Mononuclear cell (primary cell): ENCODE data around the gene RTKN2. TPM values are rescaled to one million over a fixed set of nuclear protein-coding genes. Genes with fewer than 3 reads are reported as not detected.

Experiments
- H3K27me3 ChIP-seq: 2 replicates; pipeline ENCODE4 v1.6.0; 2011; ENCODE audit warnings: low read length, control low read depth; ENCODE audit not compliant: insufficient read depth
- H3K4me1 ChIP-seq: 2 replicates; pipeline ENCODE4 v1.5.1; 2011; ENCODE audit warnings: mild to moderate bottlenecking, low read length, control low read depth; ENCODE audit not compliant: insufficient read depth
- H3K4me3 ChIP-seq: 2 replicates; pipeline ENCODE4 v1.5.1; 2011; ENCODE audit warnings: mild to moderate bottlenecking, low read length, moderate library complexity
- H3K9me3 ChIP-seq: 2 replicates; pipeline ENCODE4 v1.5.1; 2011; ENCODE audit warnings: low read depth, mild to moderate bottlenecking, control low read depth, low read length
- total RNA-seq: library from RNA; depleted of rRNA; stranded (reverse); fragments of >200 nt; gene quantifications from one replicate; pipeline ENCODE4 v1.2.3, GENCODE V29; 2012

RTKN2 gene
- total RNA-seq, 1 donor, result 9.8 TPM

GRCh38 chr10:62183442-62183841 is 85.2 kb downstream of the RTKN2 start:
- H3K9me3 ChIP-seq, result no peaks in the 10 kb centered on the region
- no peak overlapping the region for H3K4me3 ChIP-seq
- H3K4me1 ChIP-seq, result peaks cover 10% of the 10 kb centered on the region
- H3K27me3 ChIP-seq, result no peaks in the 10 kb centered on the region

- H3K4me1 ChIP-seq, result peaks cover 10% of the 10 kb centered on the region
- no peaks in the 10 kb centered on the region for H3K27me3 ChIP-seq
- H3K4me3 ChIP-seq, result no peak overlapping the region
These were observed 86.0 kb downstream of the RTKN2 start for GRCh38 chr10:62182595-62182994.

GRCh38 chr10:62182171-62182570 is 86.5 kb downstream of the RTKN2 start:
- no peaks in the 10 kb centered on the region for H3K27me3 ChIP-seq
- peaks cover 10% of the 10 kb centered on the region for H3K4me1 ChIP-seq
- no peak overlapping the region for H3K4me3 ChIP-seq
- H3K9me3 ChIP-seq, result no peaks in the 10 kb centered on the region

More at GRCh38 chr10:62182595-62182994, 86.0 kb downstream of the RTKN2 start:
- H3K9me3 ChIP-seq, result no peaks in the 10 kb centered on the region

GRCh38 chr10:62180677-62181076 is 88.0 kb downstream of the RTKN2 start:
- Histone ChIP-seq H3K9me3 (no peaks in the 10 kb centered on the region), H3K4me1 (peaks cover 10% of the 10 kb centered on the region), H3K27me3 (no peaks in the 10 kb centered on the region), H3K4me3 (no peak overlapping the region)

- no peak overlapping the region for H3K4me3 ChIP-seq
- H3K9me3 ChIP-seq, result no peaks in the 10 kb centered on the region
- peaks cover 7% of the 10 kb centered on the region for H3K4me1 ChIP-seq
- no peaks in the 10 kb centered on the region for H3K27me3 ChIP-seq
These were observed 90.1 kb downstream of the RTKN2 start for GRCh38 chr10:62178568-62178967.

GRCh38 chr10:62177111-62177510 is 91.5 kb downstream of the RTKN2 start:
- H3K27me3 ChIP-seq, result no peaks in the 10 kb centered on the region
- peaks cover 8% of the 10 kb centered on the region for H3K9me3 ChIP-seq
- no peak overlapping the region for H3K4me3 ChIP-seq
- H3K4me1 ChIP-seq, result peaks cover 2% of the 10 kb centered on the region

GRCh38 chr10:62175251-62175650 is 93.4 kb downstream of the RTKN2 start:
- Histone ChIP-seq H3K4me1 (no peaks in the 10 kb centered on the region), H3K27me3 (no peaks in the 10 kb centered on the region), H3K9me3 (peaks cover 8% of the 10 kb centered on the region), H3K4me3 (no peak overlapping the region)

- Histone ChIP-seq H3K4me1 (no peaks in the 10 kb centered on the region), H3K9me3 (peaks cover 8% of the 10 kb centered on the region), H3K27me3 (no peaks in the 10 kb centered on the region), H3K4me3 (no peak overlapping the region)
These were observed 96.2 kb downstream of the RTKN2 start for GRCh38 chr10:62172465-62172864.

- H3K27me3 ChIP-seq, result no peaks in the 10 kb centered on the region
These were observed 96.9 kb downstream of the RTKN2 start for GRCh38 chr10:62171791-62172190.

GRCh38 chr10:62170732-62171131 is 97.9 kb downstream of the RTKN2 start:
- H3K4me1 ChIP-seq, result peaks cover 9% of the 10 kb centered on the region

More at GRCh38 chr10:62171791-62172190, 96.9 kb downstream of the RTKN2 start:
- Histone ChIP-seq H3K4me1 (peaks cover 3% of the 10 kb centered on the region), H3K4me3 (no peak overlapping the region), H3K9me3 (peaks cover 8% of the 10 kb centered on the region)

GRCh38 chr10:62166331-62167131 is 102.1 kb downstream of the RTKN2 start:
- H3K27me3 ChIP-seq, result no peaks in the 10 kb centered on the region
- H3K9me3 ChIP-seq, result no peaks in the 10 kb centered on the region
- H3K4me3 ChIP-seq, result no peak overlapping the region
- peaks cover 9% of the 10 kb centered on the region for H3K4me1 ChIP-seq

More at GRCh38 chr10:62170732-62171131, 97.9 kb downstream of the RTKN2 start:
- no peak overlapping the region for H3K4me3 ChIP-seq
- H3K27me3 ChIP-seq, result no peaks in the 10 kb centered on the region
- H3K9me3 ChIP-seq, result peaks cover 8% of the 10 kb centered on the region

GRCh38 chr10:62165803-62166202 is 102.8 kb downstream of the RTKN2 start:
- no peaks in the 10 kb centered on the region for H3K9me3 ChIP-seq
- peaks cover 9% of the 10 kb centered on the region for H3K4me1 ChIP-seq
- H3K4me3 ChIP-seq, result no peak overlapping the region
- no peaks in the 10 kb centered on the region for H3K27me3 ChIP-seq

GRCh38 chr10:62163024-62163423 is 105.6 kb downstream of the RTKN2 start:
- H3K4me1 ChIP-seq, result peaks cover 9% of the 10 kb centered on the region
- no peaks in the 10 kb centered on the region for H3K9me3 ChIP-seq
- no peaks in the 10 kb centered on the region for H3K27me3 ChIP-seq
- no peak overlapping the region for H3K4me3 ChIP-seq

GRCh38 chr10:62162261-62162981 is 106.2 kb downstream of the RTKN2 start:
- Histone ChIP-seq H3K27me3 (no peaks in the 10 kb centered on the region), H3K4me1 (peaks cover 9% of the 10 kb centered on the region), H3K9me3 (no peaks in the 10 kb centered on the region), H3K4me3 (no peak overlapping the region)

- H3K27me3 ChIP-seq, result no peaks in the 10 kb centered on the region
- no peaks in the 10 kb centered on the region for H3K4me1 ChIP-seq
- H3K9me3 ChIP-seq, result no peaks in the 10 kb centered on the region
- no peak overlapping the region for H3K4me3 ChIP-seq
These were observed 109.3 kb downstream of the RTKN2 start for GRCh38 chr10:62159351-62159750.
